ENCODE results near the gene TYK2.

Gene TYK2

DNA sequence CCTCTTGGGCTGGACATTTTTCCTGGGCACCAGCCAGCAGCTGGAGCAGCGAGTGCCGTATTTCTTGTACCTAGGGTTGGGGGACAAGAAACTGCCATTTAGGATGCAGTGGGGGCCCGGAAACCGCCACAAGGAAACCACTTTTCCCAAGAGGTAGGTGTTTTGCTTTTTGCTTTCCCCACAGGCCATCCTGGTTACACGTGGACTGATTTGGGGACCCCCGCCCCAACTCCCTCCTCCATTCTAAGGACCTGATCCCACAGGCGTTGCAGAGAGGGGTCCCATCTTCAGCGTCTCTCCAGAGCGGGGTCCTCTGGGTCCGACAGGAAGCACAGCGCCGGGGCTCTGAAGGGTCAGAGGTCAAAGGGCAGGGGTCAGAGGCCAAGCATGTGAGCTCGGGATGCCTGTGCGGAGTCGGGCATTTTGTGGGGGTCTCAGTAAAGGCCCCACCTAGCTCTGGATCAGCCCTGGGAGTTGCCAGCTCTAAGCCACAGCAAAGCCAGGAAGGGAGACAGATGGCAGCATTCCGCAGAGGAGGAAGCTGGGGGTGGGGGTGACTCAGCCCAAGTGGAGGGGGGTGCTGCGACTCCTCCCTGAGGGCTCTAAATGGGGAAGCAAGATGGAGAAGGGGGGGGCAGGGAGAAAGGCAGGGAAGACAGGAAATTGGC, 75.1 kb downstream of the TYK2 start:
- DNase-seq, result no peak

Data from amniotic stem cell (primary cell).